RWPE1 (cell line): ENCODE results near the gene CEP97.

Source experiments
- CTCF ChIA-PET: fragments of 350-600 bp; sonication (Branson Sonifier 250); formaldehyde crosslinking; extraction: SDS; loops from one replicate; lab custom pipeline; 2021; lab: Yijun Ruan, JAX
- POLR2A ChIA-PET: fragments of 400-600 bp; formaldehyde crosslinking; extraction: SDS; loops from one replicate; lab custom pipeline; 2020; ENCODE audit warnings: antibody characterized with exemption; ENCODE audit not compliant: low non-redundant PET; lab: Yijun Ruan, JAX
- DNase-seq: peaks from one replicate; pipeline ENCODE4 v3.0.0; 2012; ENCODE audit warnings: low spot score
- H3K27ac ChIP-seq: fragments of 450-650 bp; 2 replicates; pipeline ENCODE4 v1.5.1; 2017
- CTCF ChIP-seq: fragments of 450-650 bp; conservative IDR thresholded peaks from 2 replicates; pipeline ENCODE4 v1.5.1; 2017; ENCODE audit warnings: low read depth, mild to moderate bottlenecking

CEP97 gene, protein sequence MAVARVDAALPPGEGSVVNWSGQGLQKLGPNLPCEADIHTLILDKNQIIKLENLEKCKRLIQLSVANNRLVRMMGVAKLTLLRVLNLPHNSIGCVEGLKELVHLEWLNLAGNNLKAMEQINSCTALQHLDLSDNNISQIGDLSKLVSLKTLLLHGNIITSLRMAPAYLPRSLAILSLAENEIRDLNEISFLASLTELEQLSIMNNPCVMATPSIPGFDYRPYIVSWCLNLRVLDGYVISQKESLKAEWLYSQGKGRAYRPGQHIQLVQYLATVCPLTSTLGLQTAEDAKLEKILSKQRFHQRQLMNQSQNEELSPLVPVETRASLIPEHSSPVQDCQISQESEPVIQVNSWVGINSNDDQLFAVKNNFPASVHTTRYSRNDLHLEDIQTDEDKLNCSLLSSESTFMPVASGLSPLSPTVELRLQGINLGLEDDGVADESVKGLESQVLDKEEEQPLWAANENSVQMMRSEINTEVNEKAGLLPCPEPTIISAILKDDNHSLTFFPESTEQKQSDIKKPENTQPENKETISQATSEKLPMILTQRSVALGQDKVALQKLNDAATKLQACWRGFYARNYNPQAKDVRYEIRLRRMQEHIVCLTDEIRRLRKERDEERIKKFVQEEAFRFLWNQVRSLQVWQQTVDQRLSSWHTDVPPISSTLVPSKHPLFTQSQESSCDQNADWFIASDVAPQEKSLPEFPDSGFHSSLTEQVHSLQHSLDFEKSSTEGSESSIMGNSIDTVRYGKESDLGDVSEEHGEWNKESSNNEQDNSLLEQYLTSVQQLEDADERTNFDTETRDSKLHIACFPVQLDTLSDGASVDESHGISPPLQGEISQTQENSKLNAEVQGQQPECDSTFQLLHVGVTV

DNA sequence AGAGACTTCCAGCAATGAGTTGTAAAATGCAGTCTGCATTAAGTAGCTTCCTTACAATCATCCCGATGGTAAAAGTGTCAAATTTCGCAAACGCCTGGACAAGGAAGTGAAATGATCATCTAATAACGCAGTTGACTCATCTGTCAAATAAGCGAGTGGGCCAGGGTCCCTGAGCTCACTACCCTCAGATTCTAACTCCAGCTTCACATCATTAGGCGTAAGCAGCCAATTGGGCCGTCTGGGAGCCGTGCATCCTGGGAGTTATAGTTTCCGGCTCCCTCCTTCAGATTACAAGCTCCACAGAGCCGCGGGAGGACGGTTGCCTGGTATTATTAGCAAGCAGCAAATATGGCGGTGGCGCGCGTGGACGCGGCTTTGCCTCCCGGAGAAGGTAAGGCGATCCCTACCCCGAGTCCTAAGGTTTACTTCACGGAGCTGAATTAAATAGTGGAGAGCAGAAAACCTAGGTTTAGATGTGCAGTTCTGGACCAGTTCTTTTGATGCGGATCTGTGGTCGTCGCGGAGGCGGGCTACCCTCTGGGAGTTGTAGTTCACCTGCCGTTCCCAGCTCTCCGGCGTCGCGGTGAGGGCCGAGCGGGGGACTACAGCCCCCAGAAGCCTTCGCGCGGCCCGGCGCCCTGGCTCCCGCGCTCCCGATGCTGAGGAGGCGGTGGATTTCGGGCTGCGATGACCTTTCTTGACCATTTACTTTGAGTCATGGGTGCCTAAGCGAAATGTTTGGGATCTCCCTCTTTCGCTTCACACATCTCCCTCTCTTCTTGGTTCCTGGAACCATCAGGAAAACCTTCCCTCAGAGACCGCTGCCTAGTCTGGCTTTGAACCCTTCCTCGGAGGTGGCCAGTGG is at the start of gene CEP97:
CEP97 (plus strand) TSS at position 286 of the 865 bp plus-strand sequence; CDS start at position 349, 63 bp downstream.
- H3K27ac ChIP-seq = peak within 1 kb of the TSS; percentile 88
- no peak for TF ChIP-seq CTCF
- DNase-seq = peak; percentile 82
- ChIA-PET POLR2A (interaction anchor here (0.6 to 0.8 kb wide), 3 partner anchors 33 to 57 kb away, joined by 3 read pairs; no protein-coding TSS in a partner anchor), CTCF (interaction anchor here (0.6 to 0.7 kb wide), 2 partner anchors 55 to 79 kb away, joined by 3 read pairs; no protein-coding TSS in a partner anchor)

GRCh38 chr3:101675709-101676215 is 48.7 kb upstream of the CEP97 start:
- H3K27ac ChIP-seq = peak overlapping the region; percentile 96
- no peak for DNase-seq
- ChIA-PET CTCF (interaction anchor here (0.6 to 1.1 kb wide), 2 partner anchors 87 to 102 kb away, joined by 4 to 5 read pairs; partner anchors contain the start of gene PCNP), POLR2A (interaction anchor here (0.9 to 1.5 kb wide), 2 partner anchors 11 to 102 kb away, joined by 4 to 6 read pairs; partner anchors contain the start of genes PCNP and RPL24)
- no peak for TF ChIP-seq CTCF

- CTCF ChIA-PET = interaction anchor here (0.6 to 1.1 kb wide), 2 partner anchors 87 to 103 kb away, joined by 4 to 5 read pairs; partner anchors contain the start of gene PCNP
- peak; percentile 92 for DNase-seq
- POLR2A ChIA-PET = interaction anchor here (0.9 to 1.5 kb wide), 2 partner anchors 10 to 102 kb away, joined by 4 to 6 read pairs; partner anchors contain the start of genes PCNP and RPL24
Measured at GRCh38 chr3:101676216-101676764, 48.1 kb upstream of the CEP97 start.

DNA sequence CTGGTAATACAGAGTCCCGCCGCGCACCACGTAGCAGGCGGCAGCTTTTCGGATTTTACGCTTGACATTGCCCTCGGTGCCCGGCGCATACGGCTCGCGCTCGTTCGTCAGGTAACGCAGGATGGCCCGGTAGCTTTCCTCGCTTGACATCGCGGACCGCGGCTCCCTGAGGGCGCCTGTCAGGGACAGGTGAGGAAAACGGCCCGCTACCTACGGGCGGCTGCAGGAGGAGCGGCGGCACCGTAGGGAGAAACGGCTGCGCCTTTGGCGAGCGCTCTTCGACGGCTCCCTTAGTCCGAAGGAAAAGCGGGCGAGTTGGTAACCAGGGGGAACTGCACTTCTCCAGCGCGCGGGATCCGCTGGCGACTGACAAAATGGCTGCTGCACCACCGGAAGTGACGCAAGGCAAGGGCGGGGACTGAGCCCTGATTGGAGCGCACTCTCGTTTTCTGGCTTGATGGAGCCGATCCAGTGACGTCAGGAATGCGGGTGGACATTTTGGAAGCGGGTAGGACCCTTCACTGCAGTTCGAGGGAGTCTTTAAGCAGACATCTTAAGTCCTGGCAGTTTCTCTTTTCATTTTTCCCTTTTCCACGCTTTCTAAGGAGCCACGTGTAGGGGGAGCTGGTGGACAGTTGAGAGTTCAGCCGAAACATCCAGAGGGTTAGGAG is 47.5 kb upstream of the CEP97 start, which contains the start of gene ZBTB11:
ZBTB11 (minus strand) TSS at position 368 of the 671 bp plus-strand sequence; CDS start at position 150, 218 bp downstream.
- TF ChIP-seq CTCF = peak; percentile 69
- CTCF ChIA-PET = interaction anchor here (0.6 to 1.1 kb wide), 3 partner anchors 30 to 103 kb away, joined by 3 to 5 read pairs (median 4); partner anchors contain the start of gene PCNP
- DNase-seq = peak; percentile 99
- peak within 1 kb of the TSS; percentile 96 for H3K27ac ChIP-seq
- POLR2A ChIA-PET = interaction anchor here (0.5 to 1.5 kb wide), 4 partner anchors 10 to 968 kb away, joined by 3 to 6 read pairs (median 4); partner anchors contain the start of genes PCNP, RPL24 and TFG

More at GRCh38 chr3:101676216-101676764, 48.1 kb upstream of the CEP97 start:
- H3K27ac ChIP-seq = peak overlapping the region; percentile 96
- no peak for TF ChIP-seq CTCF
